ENCODE measurements around the gene RASAL1.

RASAL1 gene

GRCh38 chr12:113115455-113116126 lies 20.0 kb downstream of the RASAL1 start:
- H3K4me3 ChIP-seq (replicated peaks; ENCODE audit: low read depth, low read length) = no peak overlapping the region
- DNase-seq (ENCODE audit: extremely low read depth, low read depth) = no peak
- TF ChIP-seq CTCF (IDR thresholded peaks at IDR 0.05; ENCODE audit: low read depth, low read length, missing control alignments) = no peak

GRCh38 chr12:113114447-113115178 lies 20.9 kb downstream of the RASAL1 start:
- no peak overlapping the region for H3K4me3 ChIP-seq (replicated peaks; ENCODE audit: low read depth, low read length)
- DNase-seq (ENCODE audit: extremely low read depth, low read depth) = no peak
- TF ChIP-seq CTCF (IDR thresholded peaks at IDR 0.05; ENCODE audit: low read depth, low read length, missing control alignments) = no peak

- DNase-seq (ENCODE audit: extremely low read depth, low read depth) = no peak
- TF ChIP-seq CTCF (IDR thresholded peaks at IDR 0.05; ENCODE audit: low read depth, low read length, missing control alignments) = no peak
- no peak overlapping the region for H3K4me3 ChIP-seq (replicated peaks; ENCODE audit: low read depth, low read length)
Measured at GRCh38 chr12:113113397-113113796, 22.2 kb downstream of the RASAL1 start.

- H3K4me3 ChIP-seq (replicated peaks; ENCODE audit: low read depth, low read length) = no peak overlapping the region
- TF ChIP-seq CTCF (IDR thresholded peaks at IDR 0.05; ENCODE audit: low read depth, low read length, missing control alignments) = no peak
- no peak for DNase-seq (ENCODE audit: extremely low read depth, low read depth)
Measured at GRCh38 chr12:113112043-113112899, 23.3 kb downstream of the RASAL1 start.

- TF ChIP-seq CTCF (IDR thresholded peaks at IDR 0.05; ENCODE audit: low read depth, low read length, missing control alignments) = no peak
- DNase-seq (ENCODE audit: extremely low read depth, low read depth) = no peak
- no peak overlapping the region for H3K4me3 ChIP-seq (replicated peaks; ENCODE audit: low read depth, low read length)
Measured at GRCh38 chr12:113111247-113111646, 24.3 kb downstream of the RASAL1 start.

GRCh38 chr12:113109872-113110599 lies 25.5 kb downstream of the RASAL1 start:
- no peak overlapping the region for H3K4me3 ChIP-seq (replicated peaks; ENCODE audit: low read depth, low read length)

More at GRCh38 chr12:113109872-113110599, 25.5 kb downstream of the RASAL1 start:
- DNase-seq (ENCODE audit: extremely low read depth, low read depth) = no peak
- TF ChIP-seq CTCF (IDR thresholded peaks at IDR 0.05; ENCODE audit: low read depth, low read length, missing control alignments) = no peak

Data from HFF-Myc (cell line).